Measurements from ENCODE around the gene TMEM91.

DNA sequence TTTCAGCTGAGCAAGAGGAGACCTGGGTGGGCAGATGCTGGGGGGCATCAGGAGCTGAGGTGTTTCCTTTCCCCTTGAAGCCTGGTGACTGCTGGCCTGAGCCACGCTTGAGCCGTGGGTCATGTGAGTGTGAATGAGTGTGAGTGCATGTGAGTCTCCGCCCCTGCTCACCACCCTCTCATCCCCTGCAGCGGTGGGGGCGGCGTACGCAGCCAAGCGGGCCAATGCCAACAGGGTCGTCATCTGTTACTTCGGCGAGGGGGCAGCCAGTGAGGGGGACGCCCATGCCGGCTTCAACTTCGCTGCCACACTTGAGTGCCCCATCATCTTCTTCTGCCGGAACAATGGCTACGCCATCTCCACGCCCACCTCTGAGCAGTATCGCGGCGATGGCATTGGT, 45.6 kb downstream of the TMEM91 start:
- TF ChIP-seq, protein P1, sequence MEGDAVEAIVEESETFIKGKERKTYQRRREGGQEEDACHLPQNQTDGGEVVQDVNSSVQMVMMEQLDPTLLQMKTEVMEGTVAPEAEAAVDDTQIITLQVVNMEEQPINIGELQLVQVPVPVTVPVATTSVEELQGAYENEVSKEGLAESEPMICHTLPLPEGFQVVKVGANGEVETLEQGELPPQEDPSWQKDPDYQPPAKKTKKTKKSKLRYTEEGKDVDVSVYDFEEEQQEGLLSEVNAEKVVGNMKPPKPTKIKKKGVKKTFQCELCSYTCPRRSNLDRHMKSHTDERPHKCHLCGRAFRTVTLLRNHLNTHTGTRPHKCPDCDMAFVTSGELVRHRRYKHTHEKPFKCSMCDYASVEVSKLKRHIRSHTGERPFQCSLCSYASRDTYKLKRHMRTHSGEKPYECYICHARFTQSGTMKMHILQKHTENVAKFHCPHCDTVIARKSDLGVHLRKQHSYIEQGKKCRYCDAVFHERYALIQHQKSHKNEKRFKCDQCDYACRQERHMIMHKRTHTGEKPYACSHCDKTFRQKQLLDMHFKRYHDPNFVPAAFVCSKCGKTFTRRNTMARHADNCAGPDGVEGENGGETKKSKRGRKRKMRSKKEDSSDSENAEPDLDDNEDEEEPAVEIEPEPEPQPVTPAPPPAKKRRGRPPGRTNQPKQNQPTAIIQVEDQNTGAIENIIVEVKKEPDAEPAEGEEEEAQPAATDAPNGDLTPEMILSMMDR (IDR thresholded peaks at IDR 0.05; ENCODE audit: low read length), result no peak
- TF ChIP-seq EZH2phosphoT487 (IDR thresholded peaks at IDR 0.05; ENCODE audit: low read length) (no peak), EZH2 (optimal IDR thresholded peaks at IDR 0.05; ENCODE audit: low read depth, low read length) (no peak)
